ENCODE results near the gene FIBP.

GRCh38 chr11:65849366-65849765 is 38.9 kb downstream of the FIBP start:
- TF ChIP-seq CTCF (IDR thresholded peaks at IDR 0.05) (no peak), POLR2A (IDR thresholded peaks at IDR 0.05) (no peak)
